ENCODE results near the gene TNNI3.

DNA sequence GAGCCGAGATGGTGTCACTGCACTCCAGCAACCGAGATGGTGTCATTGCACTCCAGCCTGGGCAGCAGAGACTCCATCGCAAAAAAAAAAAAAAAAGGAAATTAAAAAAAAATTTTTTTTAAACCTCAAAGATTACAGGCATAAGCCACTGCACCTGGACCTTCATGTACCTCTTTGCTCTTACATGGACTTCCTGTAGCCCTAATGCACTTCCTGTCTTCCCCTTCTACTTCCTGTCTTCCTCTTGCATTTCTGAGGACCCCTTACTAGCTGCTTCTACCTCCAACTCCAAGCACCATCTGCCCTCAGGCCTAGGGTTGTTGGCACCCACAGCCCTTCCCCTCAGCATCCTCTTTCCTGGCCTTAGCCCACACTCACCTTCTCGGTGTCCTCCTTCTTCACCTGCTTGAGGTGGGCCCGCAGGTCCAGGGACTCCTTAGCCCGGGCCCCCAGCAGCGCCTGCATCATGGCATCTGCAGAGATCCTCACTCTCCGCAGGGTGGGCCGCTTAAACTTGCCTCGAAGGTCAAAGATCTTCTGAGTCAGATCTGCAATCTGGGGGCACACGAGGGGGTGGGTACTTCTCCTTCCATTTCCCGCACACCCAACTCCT is 3.8 kb downstream of the TNNI3 start:
- no peak for TF ChIP-seq CTCF (conservative IDR thresholded peaks at IDR 0.05; ENCODE audit: low read length)
- TF ChIP-seq EZH2phosphoT487 (IDR thresholded peaks at IDR 0.05; ENCODE audit: borderline replicate concordance, low read depth, low read length), result no peak

Data from OCI-LY7 (cell line).